ENCODE measurements around the gene RAB9A. TPM values are rescaled to one million over a fixed set of nuclear protein-coding genes. Genes with fewer than 3 reads are reported as not detected.
"Not testable (repeated sequence)": the region's sequence is repeated elsewhere in the genome, so short reads cannot be mapped to it uniquely, and the experiment has no call there.

RAB9A gene
- polyA plus RNA-seq, 1 of the 3 experiments (the other 2 are of a cell fraction) = 15.3 TPM

GRCh38 chrX:13721819-13722519 lies 33.0 kb downstream of the RAB9A start:
- WGBS (ENCODE audit: low lambda C conversion rate) = 84% methylated on average over 7 of the region's 7 CpGs

DNA sequence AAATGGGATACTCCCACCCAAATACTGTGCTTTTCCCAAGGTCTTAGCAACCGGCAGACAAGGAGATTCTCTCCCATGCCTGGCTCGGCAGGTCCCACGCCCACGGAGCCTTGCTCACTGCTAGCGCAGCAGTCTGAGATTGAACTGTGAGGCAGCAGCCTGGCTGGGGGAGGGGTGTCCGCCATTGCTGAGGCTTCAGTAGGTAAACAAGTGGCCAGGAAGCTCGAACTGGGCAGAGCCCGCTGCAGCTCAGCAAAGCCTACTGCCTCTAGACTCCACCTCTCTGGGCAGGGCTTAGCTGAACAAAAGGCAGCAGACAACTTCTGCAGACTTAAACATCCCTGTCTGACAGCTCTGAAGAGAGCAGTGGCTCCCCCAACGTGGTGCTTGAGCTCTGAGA lies 36.0 kb downstream of the RAB9A start:
- H3K9me3 ChIP-seq; H3K4me1 ChIP-seq (ENCODE audit: control insufficient read depth in 1 of 2, insufficient read depth in 2 of 2, low read depth in 1 of 2, low read length in 1 of 2); H3K27me3 ChIP-seq (ENCODE audit: insufficient read depth); DNase-seq; CTCF ChIA-PET; H3K9me2 ChIP-seq; POLR2A ChIA-PET; H3F3A ChIP-seq (replicated peaks; ENCODE audit: insufficient read depth); H3K36me3 ChIP-seq (replicated peaks in 1 of 2; ENCODE audit: control insufficient read depth in 1 of 2, insufficient read depth in 2 of 2, low read length in 1 of 2); H3K27ac ChIP-seq (ENCODE audit: low read depth in 2 of 2, low read length in 1 of 2); H3K9ac ChIP-seq; H3K4me2 ChIP-seq; H3K4me3 ChIP-seq (ENCODE audit: low read depth in 2 of 2, low read length in 1 of 2); H2AFZ ChIP-seq (ENCODE audit: low read depth): not testable (repeated sequence)
- no CpG with 5 or more reads among the region's 9 CpGs for WGBS (ENCODE audit: low lambda C conversion rate)
- peaks cover 13% of the 10 kb centered on the region; the same call in 1 of the 2 replicates for H4K20me1 ChIP-seq (ENCODE audit: insufficient read depth)
- peaks cover 97% of the 10 kb centered on the region for H3K79me2 ChIP-seq (ENCODE audit: insufficient read depth)

More at GRCh38 chrX:13721819-13722519, 33.0 kb downstream of the RAB9A start:
- H3K36me3 ChIP-seq (replicated peaks in 1 of 2; ENCODE audit: control insufficient read depth in 1 of 2, insufficient read depth in 2 of 2, low read length in 1 of 2) = peaks cover 19 to 25% of the 10 kb centered on the region in 2 experiments
- TF ChIP-seq MXI1 (IDR thresholded peaks at IDR 0.05; ENCODE audit: low read depth, low read length) = no peak
- POLR2A ChIA-PET = interaction anchor here (1.0 kb wide), 1 partner anchor 12 kb away, joined by 3 read pairs; no protein-coding TSS in a partner anchor
- H3K9me3 ChIP-seq = no peaks in the 10 kb centered on the region
- no peak overlapping the region for H3K9ac ChIP-seq
- peaks cover 0 to 3% of the 10 kb centered on the region in 2 experiments; a peak in 1 of 4 replicates for H3K4me1 ChIP-seq (ENCODE audit: control insufficient read depth in 1 of 2, insufficient read depth in 2 of 2, low read depth in 1 of 2, low read length in 1 of 2)
- H3K79me2 ChIP-seq (ENCODE audit: insufficient read depth) = peaks cover 81% of the 10 kb centered on the region
- no peak for DNase-seq
- no peak overlapping the region for H2AFZ ChIP-seq (ENCODE audit: low read depth)
- no peaks in the 10 kb centered on the region for H3K9me2 ChIP-seq
- peaks cover 6% of the 10 kb centered on the region; the same call in 1 of the 2 replicates for H4K20me1 ChIP-seq (ENCODE audit: insufficient read depth)
- no peak overlapping the region for H3K27ac ChIP-seq (ENCODE audit: low read depth in 2 of 2, low read length in 1 of 2)
- CTCF ChIA-PET = interaction anchor here (1.0 kb wide), 1 partner anchor 310 kb away, joined by 3 read pairs; no protein-coding TSS in a partner anchor
- no peak overlapping the region for H3K4me3 ChIP-seq (ENCODE audit: low read depth in 2 of 2, low read length in 1 of 2)
- no peak overlapping the region for H3K4me2 ChIP-seq
- no peaks in the 10 kb centered on the region for H3F3A ChIP-seq (replicated peaks; ENCODE audit: insufficient read depth)
- no peaks in the 10 kb centered on the region for H3K27me3 ChIP-seq (ENCODE audit: insufficient read depth)

DNA sequence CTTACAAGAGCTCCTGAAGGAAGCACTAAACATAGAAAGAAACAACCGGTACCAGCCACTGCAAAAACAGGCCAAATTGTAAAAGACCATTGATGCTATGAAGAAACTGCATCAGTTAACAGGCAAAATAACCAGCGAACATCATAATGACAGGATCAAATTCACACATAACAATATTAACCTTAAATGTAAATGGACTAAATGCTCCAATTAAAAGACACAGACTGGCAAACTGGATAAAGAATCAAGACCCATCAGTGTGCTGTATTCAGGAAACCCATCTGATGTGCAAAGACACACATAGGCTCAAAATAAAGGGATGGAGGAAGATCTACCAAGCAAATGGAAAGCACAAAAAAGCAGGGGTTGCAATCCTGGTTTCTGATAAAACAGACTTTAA lies 37.7 kb downstream of the RAB9A start:
- H3F3A ChIP-seq (replicated peaks; ENCODE audit: insufficient read depth); H3K36me3 ChIP-seq (replicated peaks in 1 of 2; ENCODE audit: control insufficient read depth in 1 of 2, insufficient read depth in 2 of 2, low read length in 1 of 2); CTCF ChIA-PET; H3K9ac ChIP-seq; H3K4me3 ChIP-seq (ENCODE audit: low read depth in 2 of 2, low read length in 1 of 2); H2AFZ ChIP-seq (ENCODE audit: low read depth); POLR2A ChIA-PET; H3K4me2 ChIP-seq; H3K9me2 ChIP-seq; DNase-seq; H3K9me3 ChIP-seq; H3K27me3 ChIP-seq (ENCODE audit: insufficient read depth); H3K27ac ChIP-seq (ENCODE audit: low read depth in 2 of 2, low read length in 1 of 2); H3K4me1 ChIP-seq (ENCODE audit: control insufficient read depth in 1 of 2, insufficient read depth in 2 of 2, low read depth in 1 of 2, low read length in 1 of 2): not testable (repeated sequence)
- H4K20me1 ChIP-seq (ENCODE audit: insufficient read depth) = peaks cover 13% of the 10 kb centered on the region; the same call in 1 of the 2 replicates
- peaks cover 99% of the 10 kb centered on the region for H3K79me2 ChIP-seq (ENCODE audit: insufficient read depth)
- 95% methylated on average over 2 of the region's 2 CpGs for WGBS (ENCODE audit: low lambda C conversion rate)

DNA sequence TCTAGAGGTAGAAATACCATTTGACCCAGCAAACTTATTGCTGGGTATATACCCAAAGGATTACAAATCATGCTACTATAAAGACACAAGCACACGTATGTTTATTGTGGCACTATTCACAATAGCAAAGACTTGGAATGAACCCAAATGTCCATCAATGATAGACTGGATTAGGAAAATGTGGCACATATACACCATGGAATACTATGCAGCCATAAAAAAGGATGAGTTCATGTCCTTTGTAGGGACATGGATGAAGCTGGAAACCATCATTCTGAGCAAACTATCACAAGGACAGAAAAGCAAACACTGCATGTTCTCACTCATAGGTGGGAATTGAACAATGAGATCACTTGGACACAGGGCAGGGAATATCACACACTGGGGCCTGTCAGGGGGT lies 41.6 kb downstream of the RAB9A start:
- H3K9ac ChIP-seq; H3K9me2 ChIP-seq; H4K20me1 ChIP-seq (ENCODE audit: insufficient read depth); H3K27ac ChIP-seq (ENCODE audit: low read depth in 2 of 2, low read length in 1 of 2); CTCF ChIA-PET; H2AFZ ChIP-seq (ENCODE audit: low read depth); H3F3A ChIP-seq (replicated peaks; ENCODE audit: insufficient read depth); DNase-seq; POLR2A ChIA-PET; H3K36me3 ChIP-seq (replicated peaks in 1 of 2; ENCODE audit: control insufficient read depth in 1 of 2, insufficient read depth in 2 of 2, low read length in 1 of 2); H3K4me2 ChIP-seq; H3K4me3 ChIP-seq (ENCODE audit: low read depth in 2 of 2, low read length in 1 of 2); H3K27me3 ChIP-seq (ENCODE audit: insufficient read depth); H3K9me3 ChIP-seq: not testable (repeated sequence)
- WGBS (ENCODE audit: low lambda C conversion rate) = 95% methylated on average over 1 of the region's 1 CpG
- peaks cover 94% of the 10 kb centered on the region for H3K79me2 ChIP-seq (ENCODE audit: insufficient read depth)
- H3K4me1 ChIP-seq (ENCODE audit: control insufficient read depth in 1 of 2, insufficient read depth in 2 of 2, low read depth in 1 of 2, low read length in 1 of 2) = peaks cover 0 to 12% of the 10 kb centered on the region in 2 experiments; a peak in 2 of 4 replicates

Data from SK-N-SH (cell line).